Adrenal gland (tissue), 5 donors: ENCODE results near the gene CRADD.

Experiments
- POLR2A ChIP-seq, 2 donors: fragments of 450-650 bp; IDR thresholded peaks; one replicate each; pipeline ENCODE4 v1.6.1; 2017; ENCODE audit warnings: antibody characterized with exemption in 2 of 2, mild to moderate bottlenecking in 2 of 2, moderate library complexity in 1 of 2
- TF ChIP-seq, protein P1 (sequence below), 6 experiments: fragments of 450-650 bp in 4 of 6; fragments of 200-600 bp in 2 of 6; sonication (generic) in 1 of 6; IDR thresholded peaks; 1 replicate in 5 of 6; 2 replicates in 1 of 6; pipeline versions ENCODE4 v1.5.1 to v1.8.0; 2016 to 2021; ENCODE audit warnings: antibody characterized with exemption in 6 of 6, mild to moderate bottlenecking in 2 of 6, moderate library complexity in 1 of 6
- donor health status: DM: no; HTN: no; CAD: no.

DNA sequence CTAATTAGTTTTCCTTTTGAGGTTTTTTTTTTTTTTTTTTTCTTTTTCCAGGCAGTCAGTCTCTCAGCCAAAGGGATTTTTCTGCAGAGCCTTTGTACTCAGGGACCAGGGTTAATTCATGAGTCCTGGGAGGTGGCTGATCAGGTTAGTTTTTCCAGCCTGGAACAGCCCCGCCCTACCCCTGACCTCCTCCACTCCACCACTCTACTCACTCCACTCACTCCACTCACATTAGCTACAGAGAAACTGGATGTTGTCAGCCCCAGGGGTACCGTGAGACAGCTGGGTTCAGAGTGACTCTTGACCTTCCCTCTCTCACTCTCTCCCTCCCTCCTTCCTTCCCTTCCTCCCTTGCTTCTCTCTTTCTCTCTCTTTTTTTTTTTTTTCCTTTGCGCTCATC, 161.0 kb downstream of the CRADD start:
- TF ChIP-seq, protein P1, sequence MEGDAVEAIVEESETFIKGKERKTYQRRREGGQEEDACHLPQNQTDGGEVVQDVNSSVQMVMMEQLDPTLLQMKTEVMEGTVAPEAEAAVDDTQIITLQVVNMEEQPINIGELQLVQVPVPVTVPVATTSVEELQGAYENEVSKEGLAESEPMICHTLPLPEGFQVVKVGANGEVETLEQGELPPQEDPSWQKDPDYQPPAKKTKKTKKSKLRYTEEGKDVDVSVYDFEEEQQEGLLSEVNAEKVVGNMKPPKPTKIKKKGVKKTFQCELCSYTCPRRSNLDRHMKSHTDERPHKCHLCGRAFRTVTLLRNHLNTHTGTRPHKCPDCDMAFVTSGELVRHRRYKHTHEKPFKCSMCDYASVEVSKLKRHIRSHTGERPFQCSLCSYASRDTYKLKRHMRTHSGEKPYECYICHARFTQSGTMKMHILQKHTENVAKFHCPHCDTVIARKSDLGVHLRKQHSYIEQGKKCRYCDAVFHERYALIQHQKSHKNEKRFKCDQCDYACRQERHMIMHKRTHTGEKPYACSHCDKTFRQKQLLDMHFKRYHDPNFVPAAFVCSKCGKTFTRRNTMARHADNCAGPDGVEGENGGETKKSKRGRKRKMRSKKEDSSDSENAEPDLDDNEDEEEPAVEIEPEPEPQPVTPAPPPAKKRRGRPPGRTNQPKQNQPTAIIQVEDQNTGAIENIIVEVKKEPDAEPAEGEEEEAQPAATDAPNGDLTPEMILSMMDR (IDR thresholded peaks at IDR 0.05) = no peak
- no peak for TF ChIP-seq POLR2A (IDR thresholded peaks at IDR 0.05)
